ENCODE measurements around the gene EFCAB8.

DNA sequence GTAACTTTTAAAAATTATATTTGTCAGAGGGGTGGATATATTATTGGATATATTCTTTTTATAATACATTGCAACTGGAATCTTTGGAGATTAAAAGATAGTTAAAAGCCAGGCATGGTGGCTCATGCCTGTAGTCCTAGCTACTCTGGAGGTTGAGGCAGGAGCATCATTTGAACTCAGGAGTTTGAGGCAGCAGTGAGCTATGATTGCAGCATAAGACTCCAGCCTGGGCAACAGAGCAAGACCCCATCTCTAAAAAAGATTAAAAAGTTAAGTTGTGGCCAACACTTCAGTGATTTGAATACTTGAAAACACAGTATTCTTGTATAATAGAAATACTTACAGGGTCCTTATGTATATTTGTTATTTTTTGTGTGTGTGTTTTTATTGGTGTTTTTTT, 23.8 kb upstream of the EFCAB8 start:
- TF ChIP-seq POLR2A (IDR thresholded peaks at IDR 0.05; ENCODE audit: extremely low read depth, insufficient read length) = no peak
- TF ChIP-seq, protein P1, sequence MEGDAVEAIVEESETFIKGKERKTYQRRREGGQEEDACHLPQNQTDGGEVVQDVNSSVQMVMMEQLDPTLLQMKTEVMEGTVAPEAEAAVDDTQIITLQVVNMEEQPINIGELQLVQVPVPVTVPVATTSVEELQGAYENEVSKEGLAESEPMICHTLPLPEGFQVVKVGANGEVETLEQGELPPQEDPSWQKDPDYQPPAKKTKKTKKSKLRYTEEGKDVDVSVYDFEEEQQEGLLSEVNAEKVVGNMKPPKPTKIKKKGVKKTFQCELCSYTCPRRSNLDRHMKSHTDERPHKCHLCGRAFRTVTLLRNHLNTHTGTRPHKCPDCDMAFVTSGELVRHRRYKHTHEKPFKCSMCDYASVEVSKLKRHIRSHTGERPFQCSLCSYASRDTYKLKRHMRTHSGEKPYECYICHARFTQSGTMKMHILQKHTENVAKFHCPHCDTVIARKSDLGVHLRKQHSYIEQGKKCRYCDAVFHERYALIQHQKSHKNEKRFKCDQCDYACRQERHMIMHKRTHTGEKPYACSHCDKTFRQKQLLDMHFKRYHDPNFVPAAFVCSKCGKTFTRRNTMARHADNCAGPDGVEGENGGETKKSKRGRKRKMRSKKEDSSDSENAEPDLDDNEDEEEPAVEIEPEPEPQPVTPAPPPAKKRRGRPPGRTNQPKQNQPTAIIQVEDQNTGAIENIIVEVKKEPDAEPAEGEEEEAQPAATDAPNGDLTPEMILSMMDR (IDR thresholded peaks at IDR 0.05; ENCODE audit: low read depth, low read length) = no peak
- TF ChIP-seq, protein P2, sequence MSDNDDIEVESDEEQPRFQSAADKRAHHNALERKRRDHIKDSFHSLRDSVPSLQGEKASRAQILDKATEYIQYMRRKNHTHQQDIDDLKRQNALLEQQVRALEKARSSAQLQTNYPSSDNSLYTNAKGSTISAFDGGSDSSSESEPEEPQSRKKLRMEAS (IDR thresholded peaks at IDR 0.05; ENCODE audit: low read depth, low read length) = no peak
- TF ChIP-seq MYC (IDR thresholded peaks at IDR 0.05; ENCODE audit: low read depth, low read length) = no peak

Data from NB4 (cell line).